ENCODE measurements around the gene SRR. TPM values are rescaled to one million over a fixed set of nuclear protein-coding genes. Genes with fewer than 3 reads are reported as not detected.
A peak's percentile ranks its signal among the peaks of the same experiment; 100 is the strongest.
"Not testable (repeated sequence)": the region's sequence is repeated elsewhere in the genome, so short reads cannot be mapped to it uniquely, and the experiment has no call there.

Gene SRR, protein sequence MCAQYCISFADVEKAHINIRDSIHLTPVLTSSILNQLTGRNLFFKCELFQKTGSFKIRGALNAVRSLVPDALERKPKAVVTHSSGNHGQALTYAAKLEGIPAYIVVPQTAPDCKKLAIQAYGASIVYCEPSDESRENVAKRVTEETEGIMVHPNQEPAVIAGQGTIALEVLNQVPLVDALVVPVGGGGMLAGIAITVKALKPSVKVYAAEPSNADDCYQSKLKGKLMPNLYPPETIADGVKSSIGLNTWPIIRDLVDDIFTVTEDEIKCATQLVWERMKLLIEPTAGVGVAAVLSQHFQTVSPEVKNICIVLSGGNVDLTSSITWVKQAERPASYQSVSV
- 10.8 and 14.4 TPM in 2 replicates for total RNA-seq (ENCODE audit: low replicate concordance)
- long read RNA-seq, transcript SRR-201 (8 exons, 2,728 nt): major isoform, 11 of 16 reads
- long read RNA-seq, partial matches to known transcripts: 0 of 16 reads
- long read RNA-seq, other reads (novel, unspliced or antisense): 5 of 16 reads

DNA sequence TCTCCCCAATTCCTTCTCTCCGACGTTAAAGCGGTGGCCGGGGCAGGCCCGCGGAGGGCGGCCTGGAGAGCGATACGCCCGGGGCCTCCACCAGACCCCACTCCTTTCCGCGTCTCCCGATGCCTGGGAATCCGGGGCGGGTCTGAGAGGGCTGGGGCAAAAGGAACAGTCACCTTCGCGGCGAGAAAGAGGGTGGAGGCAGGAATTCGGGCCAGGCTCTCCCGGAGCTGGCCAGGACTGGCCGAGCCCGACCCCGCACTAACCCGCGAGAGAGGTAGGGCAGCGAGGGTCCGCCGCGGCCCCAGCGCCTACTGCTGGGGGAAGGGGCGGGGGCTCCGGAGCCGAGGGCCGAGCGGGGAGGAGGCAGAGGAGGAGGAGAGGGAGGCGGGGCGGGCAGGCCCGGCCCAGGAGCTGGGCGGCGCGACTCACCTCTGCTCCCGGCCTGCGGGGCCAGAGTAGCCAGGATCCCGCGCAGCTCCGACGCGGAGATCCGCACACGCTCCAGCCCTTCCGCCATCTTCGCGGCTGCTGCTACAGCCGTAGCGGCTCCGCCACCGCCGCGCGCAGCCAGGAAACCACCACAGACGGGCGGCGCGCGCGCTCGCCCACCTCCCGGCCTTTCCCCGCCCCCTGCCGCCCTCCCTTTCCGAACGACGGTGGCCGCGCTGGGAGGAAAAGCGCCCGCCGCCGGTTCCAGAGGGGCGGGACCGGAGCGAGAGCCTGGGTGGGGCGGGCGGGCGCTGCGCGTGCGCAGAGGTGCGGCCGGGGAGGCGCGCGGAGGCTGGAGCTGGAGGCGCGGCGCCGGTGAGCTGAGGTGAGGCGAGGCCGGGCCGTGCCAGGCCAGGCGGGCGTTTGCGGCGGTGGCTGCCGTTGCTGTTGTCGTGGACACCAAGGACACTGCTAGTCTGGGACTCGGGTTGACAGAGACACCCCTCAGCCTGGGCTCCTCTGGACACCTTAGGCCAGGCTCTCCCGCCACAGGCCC lies at the start of gene SRR, which contains the start of gene SMG6:
Gene SRR, plus strand, starts transcription at position 747 of the 985 bp plus-strand sequence. CDS start 11,611 bp downstream, outside the sequence.
Gene SMG6, minus strand, starts transcription at position 582 of the 985 bp plus-strand sequence. Its CDS starts 65 bp downstream, at position 517.
- TF ChIP-seq, protein P1, sequence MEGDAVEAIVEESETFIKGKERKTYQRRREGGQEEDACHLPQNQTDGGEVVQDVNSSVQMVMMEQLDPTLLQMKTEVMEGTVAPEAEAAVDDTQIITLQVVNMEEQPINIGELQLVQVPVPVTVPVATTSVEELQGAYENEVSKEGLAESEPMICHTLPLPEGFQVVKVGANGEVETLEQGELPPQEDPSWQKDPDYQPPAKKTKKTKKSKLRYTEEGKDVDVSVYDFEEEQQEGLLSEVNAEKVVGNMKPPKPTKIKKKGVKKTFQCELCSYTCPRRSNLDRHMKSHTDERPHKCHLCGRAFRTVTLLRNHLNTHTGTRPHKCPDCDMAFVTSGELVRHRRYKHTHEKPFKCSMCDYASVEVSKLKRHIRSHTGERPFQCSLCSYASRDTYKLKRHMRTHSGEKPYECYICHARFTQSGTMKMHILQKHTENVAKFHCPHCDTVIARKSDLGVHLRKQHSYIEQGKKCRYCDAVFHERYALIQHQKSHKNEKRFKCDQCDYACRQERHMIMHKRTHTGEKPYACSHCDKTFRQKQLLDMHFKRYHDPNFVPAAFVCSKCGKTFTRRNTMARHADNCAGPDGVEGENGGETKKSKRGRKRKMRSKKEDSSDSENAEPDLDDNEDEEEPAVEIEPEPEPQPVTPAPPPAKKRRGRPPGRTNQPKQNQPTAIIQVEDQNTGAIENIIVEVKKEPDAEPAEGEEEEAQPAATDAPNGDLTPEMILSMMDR (conservative IDR thresholded peaks at IDR 0.05): no peak
- Mint-ChIP-seq H3K9me3 (no peaks in the 10 kb centered on the region), H3K36me3 (peaks cover 14% of the 10 kb centered on the region), H3K4me3 (peak within 1 kb of the TSS; percentile 96), H3K27me3 (no peaks in the 10 kb centered on the region), H3K4me1 (ENCODE audit: unreplicated experiment) (peaks cover 10% of the 10 kb centered on the region), H3K27ac (peak within 1 kb of the TSS; percentile 95)
- DNase-seq (ENCODE audit: extremely low spot score, unreplicated experiment): peak; percentile 95

DNA sequence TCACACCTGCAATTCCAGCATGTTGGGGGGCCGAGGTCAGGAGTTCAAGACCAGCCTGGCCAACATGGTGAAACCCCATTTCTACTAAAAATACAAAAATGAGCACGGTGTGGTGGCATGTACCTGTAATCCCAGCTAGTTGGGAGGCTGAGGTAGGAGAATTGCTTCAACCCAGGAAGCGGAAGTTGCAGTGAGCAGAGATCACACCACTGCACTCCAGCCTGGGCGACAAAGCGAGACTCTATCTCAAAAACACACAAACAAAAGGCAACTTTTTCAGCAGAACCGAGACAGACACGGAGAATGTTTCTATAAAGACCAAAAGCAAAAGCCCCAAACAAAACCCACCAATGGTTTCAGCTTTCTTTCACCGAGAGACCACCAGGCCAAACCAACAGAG lies 44.9 kb upstream of the SRR start:
- not testable (repeated sequence) for H3K9me3 Mint-ChIP-seq; DNase-seq (ENCODE audit: extremely low spot score, unreplicated experiment); H3K4me3 Mint-ChIP-seq; H3K4me1 Mint-ChIP-seq (ENCODE audit: unreplicated experiment); H3K27me3 Mint-ChIP-seq; H3K27ac Mint-ChIP-seq
- H3K36me3 Mint-ChIP-seq: peaks cover 26% of the 10 kb centered on the region

DNA sequence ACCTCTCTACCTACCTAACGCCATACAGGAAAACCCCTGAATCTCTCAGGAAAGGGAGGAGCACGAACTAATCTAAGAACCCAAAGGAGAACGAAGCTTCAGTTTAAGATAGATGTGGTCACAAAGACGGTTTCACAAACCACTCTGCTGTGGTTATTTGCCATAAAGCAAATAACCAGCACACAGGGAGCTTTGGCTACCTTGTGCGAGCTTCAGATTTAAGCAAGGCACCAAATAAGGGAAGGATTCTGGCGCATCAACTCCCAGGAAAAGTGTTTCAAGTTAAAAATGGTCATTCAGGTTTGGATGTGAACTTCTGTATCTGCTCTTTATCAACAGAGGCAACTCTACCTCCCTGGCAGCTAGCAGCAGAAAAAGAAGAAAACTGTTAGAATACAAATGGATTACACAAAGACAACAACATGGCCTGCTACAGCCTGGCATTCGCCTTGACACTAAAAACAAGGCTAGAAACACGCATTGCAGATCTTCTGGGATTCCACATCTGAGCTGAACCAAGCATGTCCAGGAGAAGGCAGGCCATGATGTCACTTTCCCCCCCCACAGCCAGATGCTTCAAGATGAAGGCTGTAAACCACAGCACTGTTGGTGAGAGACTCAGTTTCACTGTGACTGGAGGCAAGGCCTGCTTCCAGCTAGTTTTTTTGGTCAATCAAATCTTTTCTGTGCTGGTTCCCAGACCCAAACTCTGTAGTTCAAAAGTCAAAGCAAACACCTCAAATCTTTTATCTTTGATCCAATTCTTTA lies 43.8 kb upstream of the SRR start:
- Mint-ChIP-seq H3K4me1 (ENCODE audit: unreplicated experiment) (peaks cover 9% of the 10 kb centered on the region), H3K9me3 (no peaks in the 10 kb centered on the region), H3K27ac (no peak overlapping the region), H3K36me3 (peaks cover 19% of the 10 kb centered on the region), H3K4me3 (no peak overlapping the region), H3K27me3 (no peaks in the 10 kb centered on the region)
- TF ChIP-seq, protein P1 (conservative IDR thresholded peaks at IDR 0.05): no peak
- DNase-seq (ENCODE audit: extremely low spot score, unreplicated experiment): no peak

DNA sequence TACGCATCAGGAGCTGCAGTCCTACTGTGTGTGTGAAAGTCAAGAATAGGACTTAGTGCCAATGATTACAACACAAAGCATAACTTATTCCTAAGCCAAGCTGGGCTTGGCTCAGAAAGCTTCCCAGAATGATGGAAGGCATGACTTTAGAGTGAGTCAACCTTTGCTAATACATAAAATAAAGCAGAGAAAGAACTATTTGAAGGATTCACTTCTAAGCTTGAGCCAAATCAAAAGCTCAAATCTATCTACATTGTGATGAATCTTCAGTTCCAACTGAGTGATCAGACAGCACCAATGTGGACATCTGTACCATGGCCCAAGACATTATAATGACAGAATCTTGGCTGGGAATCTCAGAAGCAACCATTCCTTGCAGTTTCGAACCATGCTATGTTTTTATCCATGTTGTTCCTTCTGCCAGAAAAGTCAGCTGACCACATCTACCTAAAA lies 41.6 kb upstream of the SRR start:
- H3K27ac Mint-ChIP-seq: no peak overlapping the region
- no peak for DNase-seq (ENCODE audit: extremely low spot score, unreplicated experiment)
- H3K27me3 Mint-ChIP-seq: no peaks in the 10 kb centered on the region
- peaks cover 9% of the 10 kb centered on the region for H3K4me1 Mint-ChIP-seq (ENCODE audit: unreplicated experiment)
- H3K4me3 Mint-ChIP-seq: no peak overlapping the region
- peaks cover 14% of the 10 kb centered on the region for H3K36me3 Mint-ChIP-seq
- TF ChIP-seq, protein P1 (conservative IDR thresholded peaks at IDR 0.05): no peak
- no peaks in the 10 kb centered on the region for H3K9me3 Mint-ChIP-seq

DNA sequence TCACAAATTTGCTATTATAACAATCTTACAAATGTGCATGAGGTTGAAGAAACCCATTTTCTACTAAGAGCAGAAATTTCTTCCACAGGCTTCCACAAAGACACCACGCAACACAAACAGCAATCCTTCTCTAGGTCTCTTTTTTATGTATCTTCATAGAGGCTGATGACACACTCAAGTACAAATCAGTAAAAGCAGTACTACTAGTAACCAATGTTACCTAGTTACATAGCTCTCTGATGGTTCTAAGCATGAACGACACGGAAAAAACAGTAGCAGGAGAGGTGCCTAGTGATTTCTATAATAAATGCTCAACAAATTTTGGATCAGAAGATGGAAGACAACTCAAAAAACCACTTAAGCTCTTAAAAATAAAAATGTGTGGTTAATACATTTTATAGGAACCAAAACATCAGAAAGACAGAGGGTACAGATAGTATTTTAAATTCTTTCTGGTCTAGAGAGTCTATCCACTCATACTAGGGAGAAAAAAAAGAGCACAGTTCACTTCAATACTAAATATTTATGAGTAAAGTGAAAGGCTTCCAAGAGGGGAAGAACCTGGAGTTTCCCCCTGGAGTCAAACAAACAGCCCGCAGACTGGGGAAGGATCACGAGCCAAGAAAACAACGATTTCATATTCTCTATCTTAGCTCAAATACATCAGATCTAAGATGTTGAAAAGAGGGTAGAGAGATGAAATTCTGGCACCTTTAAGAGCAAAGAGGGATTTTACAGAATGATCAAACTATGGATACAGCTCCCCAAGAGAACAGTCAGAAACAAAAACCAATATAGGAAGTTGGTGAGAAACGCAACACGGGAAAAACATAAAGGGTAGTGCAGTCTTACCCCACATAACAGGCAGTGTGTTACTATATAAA lies 40.3 kb upstream of the SRR start:
- Mint-ChIP-seq H3K4me3 (no peak overlapping the region), H3K27me3 (no peaks in the 10 kb centered on the region), H3K9me3 (no peaks in the 10 kb centered on the region), H3K4me1 (ENCODE audit: unreplicated experiment) (peaks cover 9% of the 10 kb centered on the region), H3K36me3 (peaks cover 14% of the 10 kb centered on the region), H3K27ac (no peak overlapping the region)
- no peak for DNase-seq (ENCODE audit: extremely low spot score, unreplicated experiment)
- TF ChIP-seq, protein P1 (conservative IDR thresholded peaks at IDR 0.05): no peak
